OCI-M2 (cell line): Measurements from ENCODE around the gene ABTB2.
"Not testable (repeated sequence)": the region's sequence is repeated elsewhere in the genome, so short reads cannot be mapped to it uniquely, and the experiment has no call there.

Experiments
- DNase-seq: peaks from one replicate; lab custom pipeline; 2025; ENCODE audit not compliant: unreplicated experiment; lab: John Stamatoyannopoulos, UW

ABTB2 gene

DNA sequence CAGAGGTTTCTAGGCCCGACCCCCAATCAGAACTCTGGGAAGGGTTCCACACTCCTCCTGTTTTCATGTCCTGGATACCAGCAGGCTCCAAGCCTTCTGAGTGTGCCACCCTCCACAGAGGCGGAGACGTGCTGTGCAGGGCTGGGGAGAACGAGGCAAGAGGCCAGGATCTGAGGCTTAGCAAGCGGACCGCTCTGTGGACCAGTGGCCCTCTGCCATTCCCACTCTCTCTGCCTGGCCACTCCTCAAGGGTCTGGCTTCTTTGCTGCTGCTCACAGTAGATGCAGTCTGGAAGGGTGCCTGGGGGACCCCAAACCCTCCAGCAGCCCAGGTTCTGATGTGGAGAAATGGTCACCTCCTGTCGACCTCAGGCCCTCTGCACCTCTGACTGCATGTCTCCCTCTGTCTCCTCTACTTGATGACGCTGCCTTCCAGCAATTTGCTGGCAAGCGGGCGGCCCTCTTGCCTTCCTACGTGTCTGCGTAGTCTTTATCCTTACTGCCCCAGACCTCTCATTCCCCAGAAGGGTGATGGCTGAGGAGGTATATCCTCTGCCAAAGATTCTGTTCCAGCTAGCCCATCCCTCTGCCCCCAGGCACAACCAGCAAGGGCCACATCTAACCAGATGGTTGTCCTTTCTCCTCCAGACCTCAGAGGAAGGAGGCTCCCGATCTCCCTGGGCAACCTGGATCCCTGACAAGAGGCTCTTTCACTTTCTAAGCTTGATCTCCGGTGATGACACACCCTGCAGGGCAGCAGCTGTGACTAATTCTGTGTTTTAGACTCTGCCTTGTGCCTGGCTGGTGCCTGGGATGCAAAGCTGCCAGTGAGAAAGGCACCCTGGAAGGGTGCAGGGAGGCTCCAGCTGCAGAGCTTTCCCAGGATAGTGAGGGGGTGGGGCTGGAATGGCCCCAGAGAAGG, 165.1 kb downstream of the ABTB2 start:
- no peak for DNase-seq

GRCh38 chr11:34191578-34191977, 166.2 kb downstream of the ABTB2 start:
- no peak for DNase-seq

GRCh38 chr11:34190192-34191139, 167.3 kb downstream of the ABTB2 start:
- no peak for DNase-seq

DNA sequence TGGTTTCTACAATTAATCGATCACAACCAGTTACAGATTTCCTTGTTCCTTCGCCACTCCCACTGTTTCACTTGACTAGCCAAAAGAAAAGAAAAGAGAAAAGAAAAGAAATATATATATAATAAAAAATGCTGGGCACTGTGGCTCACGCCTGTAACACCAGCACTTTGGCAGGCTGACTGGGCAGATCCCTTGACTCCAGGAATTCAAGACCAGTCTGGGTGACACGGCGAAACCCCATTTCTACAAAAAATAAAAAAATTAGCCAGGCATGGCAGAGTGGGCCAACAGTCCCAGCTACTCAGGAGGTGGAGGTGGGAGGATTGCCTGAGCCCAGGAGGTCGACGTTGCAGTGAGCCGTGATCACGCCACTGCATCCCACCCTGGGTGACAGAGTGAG, 168.6 kb downstream of the ABTB2 start:
- no peak for DNase-seq

DNA sequence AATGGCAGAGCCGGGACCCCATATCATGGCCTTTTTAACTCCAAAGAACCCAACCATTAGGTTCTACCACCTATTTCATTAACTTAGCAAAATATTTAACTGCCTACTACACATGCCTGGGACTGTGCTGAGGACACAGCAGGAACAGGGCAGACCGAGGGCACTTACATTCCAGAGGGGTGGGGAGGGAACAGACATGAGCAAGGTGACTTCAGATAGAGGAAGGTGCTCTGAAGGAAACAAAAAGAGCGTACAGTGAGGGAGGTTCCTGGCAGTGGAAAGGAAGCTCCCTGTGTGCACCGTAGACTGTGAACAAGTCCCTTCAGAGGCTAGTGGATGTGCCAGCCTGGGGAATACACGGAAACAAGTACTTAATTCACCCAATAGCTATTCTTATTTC, 169.6 kb downstream of the ABTB2 start:
- DNase-seq = no peak

- no peak for DNase-seq
Observed at GRCh38 chr11:34185926-34186841, 171.6 kb downstream of the ABTB2 start.

DNA sequence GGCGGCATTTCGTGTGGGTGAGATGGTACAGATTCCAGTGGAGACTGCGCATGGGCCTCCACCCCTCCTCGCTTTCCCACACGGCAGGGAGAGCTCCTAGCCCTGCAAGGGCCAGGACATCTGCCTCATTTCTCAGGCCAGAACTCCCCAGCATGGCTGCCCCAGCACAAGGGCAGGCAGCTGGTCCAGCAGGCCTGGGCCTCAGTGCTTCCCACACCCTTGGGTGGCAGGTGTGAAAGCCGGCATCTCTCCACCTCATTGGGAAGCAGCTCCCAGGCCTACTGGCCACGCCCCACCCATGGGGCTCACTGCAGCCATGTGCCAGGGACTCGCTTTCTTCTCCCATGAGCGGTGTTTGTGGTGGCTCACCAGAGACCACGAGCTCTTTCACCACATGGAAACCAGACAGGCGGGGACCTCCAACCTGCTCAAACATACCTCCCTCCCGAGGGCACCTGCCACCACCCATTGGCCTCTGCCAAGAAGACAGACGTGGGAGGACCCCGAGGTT, 173.2 kb downstream of the ABTB2 start:
- DNase-seq = no peak

- no peak for DNase-seq
Observed at GRCh38 chr11:34183848-34184391, 173.9 kb downstream of the ABTB2 start.

GRCh38 chr11:34182921-34183685, 174.7 kb downstream of the ABTB2 start:
- DNase-seq = no peak

DNA sequence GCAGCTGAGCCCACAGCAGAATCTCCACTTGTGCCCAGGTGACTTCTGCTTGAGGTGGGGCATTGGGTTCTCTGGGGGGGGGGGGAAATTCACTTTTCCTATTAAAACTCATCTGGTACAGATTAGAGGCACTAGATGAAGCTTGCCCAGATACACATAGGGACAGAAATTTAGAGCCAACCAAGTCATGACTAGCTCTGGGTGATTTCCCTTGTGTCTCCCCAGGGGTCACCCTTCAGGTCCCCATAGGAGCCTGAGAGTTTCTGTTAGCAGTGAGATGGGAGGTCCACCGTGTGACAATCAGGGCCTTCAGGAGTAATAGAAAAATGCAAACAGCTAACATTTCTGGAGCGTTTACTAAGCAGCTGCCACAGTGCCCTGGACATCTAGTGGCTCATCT, 175.4 kb downstream of the ABTB2 start:
- no peak for DNase-seq

- no peak for DNase-seq
Observed at GRCh38 chr11:34181856-34182405, 175.9 kb downstream of the ABTB2 start.

GRCh38 chr11:34181251-34181650, 176.6 kb downstream of the ABTB2 start:
- no peak for DNase-seq

GRCh38 chr11:34180814-34181165, 177.0 kb downstream of the ABTB2 start:
- not testable (repeated sequence) for DNase-seq

DNA sequence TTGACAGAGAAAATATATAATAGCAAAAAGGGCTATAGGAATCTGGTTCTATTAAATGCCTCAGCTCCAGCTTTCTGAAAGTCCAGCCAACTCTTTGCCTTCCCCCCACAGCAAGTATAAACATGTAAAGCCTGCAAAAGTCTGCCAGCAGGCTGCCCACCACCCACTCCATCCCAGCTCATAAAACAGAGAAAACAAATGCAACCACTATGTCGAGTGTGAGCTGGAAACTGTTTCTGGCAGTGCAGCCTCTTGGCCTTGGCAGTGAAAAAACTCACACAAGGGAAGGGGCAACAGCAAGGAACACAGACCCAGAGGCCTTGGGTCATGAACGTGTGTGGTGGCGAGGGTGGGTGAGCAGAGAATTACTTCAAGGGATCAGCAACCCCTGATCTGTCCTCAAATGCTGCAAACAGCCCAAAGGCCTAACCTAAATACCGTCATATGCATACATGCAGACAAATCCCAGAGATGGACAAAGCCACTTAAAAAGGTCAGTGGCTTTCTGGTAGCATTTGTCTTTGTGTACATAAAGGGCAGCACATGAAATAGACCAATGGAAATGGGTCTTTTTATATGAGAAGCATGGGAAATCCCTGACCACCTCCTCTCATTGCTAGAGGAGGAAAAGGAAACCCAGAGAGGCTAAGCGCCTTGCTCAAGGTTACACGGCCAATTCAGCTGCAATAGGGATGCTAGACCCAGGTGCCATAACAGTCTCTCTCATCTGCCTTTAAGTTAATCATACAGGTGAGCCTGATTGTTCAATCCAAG, 177.6 kb downstream of the ABTB2 start:
- DNase-seq = no peak

DNA sequence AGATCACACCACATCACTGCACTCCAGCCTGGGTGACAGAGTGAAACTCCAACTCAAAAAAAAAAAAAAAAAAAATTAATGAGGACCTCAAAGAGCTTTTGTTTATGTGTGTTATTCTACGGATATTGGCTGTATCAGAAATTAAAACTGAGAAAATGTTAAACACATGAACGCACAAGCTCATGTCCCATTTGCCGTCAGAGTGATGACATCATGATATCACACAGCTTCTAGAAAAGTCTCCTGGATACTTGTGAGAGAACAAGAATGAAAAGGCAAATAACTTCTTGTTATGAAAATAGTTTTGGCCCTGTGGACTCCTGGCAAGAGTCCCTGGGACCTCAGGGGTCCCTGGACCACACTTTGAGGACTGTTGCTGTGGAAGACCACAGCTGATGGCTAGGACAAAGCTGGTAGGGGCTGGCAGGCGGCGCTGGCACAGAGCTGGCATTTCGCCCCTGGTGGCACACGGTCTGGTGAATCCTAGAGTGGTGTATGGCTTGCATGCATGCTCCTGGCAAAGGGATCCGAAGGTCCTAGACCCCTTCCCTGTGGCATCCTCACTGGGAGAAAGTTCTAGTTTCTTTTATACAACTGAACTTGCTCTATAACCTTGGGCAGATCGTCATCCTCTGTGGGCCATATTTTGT, 178.7 kb downstream of the ABTB2 start:
- no peak for DNase-seq

GRCh38 chr11:34178209-34178821, 179.5 kb downstream of the ABTB2 start:
- no peak for DNase-seq

GRCh38 chr11:34176751-34177209, 181.0 kb downstream of the ABTB2 start:
- DNase-seq = no peak
